Adrenal gland (tissue), 5 donors: ENCODE results near the gene TMEM200B.

Experiments
- CTCF ChIP-seq, 6 experiments: fragments of 450-650 bp in 4 of 6; fragments of 200-600 bp in 2 of 6; sonication (generic) in 1 of 6; IDR thresholded peaks; 1 replicate in 5 of 6; 2 replicates in 1 of 6; pipeline versions ENCODE4 v1.5.1 to v1.8.0; 2016 to 2021; ENCODE audit warnings: antibody characterized with exemption in 6 of 6, mild to moderate bottlenecking in 2 of 6, moderate library complexity in 1 of 6
- POLR2A ChIP-seq, 2 donors: fragments of 450-650 bp; IDR thresholded peaks; one replicate each; pipeline ENCODE4 v1.6.1; 2017; ENCODE audit warnings: antibody characterized with exemption in 2 of 2, mild to moderate bottlenecking in 2 of 2, moderate library complexity in 1 of 2
- donor health status: DM: no; HTN: no; CAD: no.

DNA sequence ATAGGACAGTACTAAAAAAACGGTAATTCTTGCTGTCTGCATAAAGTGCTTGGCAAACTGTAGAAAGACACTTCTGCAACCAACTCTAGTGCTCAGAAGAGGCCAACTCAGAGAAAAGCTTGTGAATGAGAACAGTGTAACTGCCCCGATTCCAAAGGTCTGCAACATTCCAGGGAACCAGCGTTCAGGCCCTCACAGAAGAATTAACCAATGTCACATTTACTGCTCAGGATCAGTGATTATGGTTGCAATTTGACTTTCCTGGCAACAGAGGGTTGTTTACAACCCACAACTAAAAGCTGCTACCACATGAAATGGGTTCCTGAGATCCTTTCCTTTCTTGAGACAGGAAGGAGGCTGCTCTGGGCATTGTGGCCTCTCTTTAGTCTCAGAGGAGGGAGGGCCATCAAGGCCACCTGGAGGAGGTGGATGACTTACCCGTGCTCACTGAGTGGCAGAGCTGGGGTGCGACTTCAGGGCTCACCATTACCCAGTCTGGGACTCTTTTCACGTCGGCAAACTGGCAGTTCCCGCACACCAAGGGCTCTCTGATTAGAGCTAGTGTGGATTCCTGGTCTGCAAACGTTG, 42.7 kb upstream of the TMEM200B start:
- TF ChIP-seq CTCF (IDR thresholded peaks at IDR 0.05) (no peak), POLR2A (IDR thresholded peaks at IDR 0.05) (no peak)
